Loucy (cell line): ENCODE data around the gene OR2J3.

Experiments
- H2AFZ ChIP-seq: fragments of 200-600 bp; sonication (generic); 2 replicates; pipeline ENCODE4 v1.6.0; 2016; ENCODE audit warnings: antibody characterized with exemption, mild to moderate bottlenecking, low read length, moderate library complexity
- H3F3A ChIP-seq: fragments of 200-600 bp; 2 replicates; pipeline ENCODE4 v1.6.0; 2016; ENCODE audit warnings: antibody characterized with exemption, low read depth, mild to moderate bottlenecking
- H3K27me3 ChIP-seq: fragments of 200-600 bp; sonication (generic); 2 replicates; pipeline ENCODE4 v1.6.1; 2014; ENCODE audit warnings: low read length, mild to moderate bottlenecking; ENCODE audit not compliant: insufficient read depth, poor library complexity, severe bottlenecking
- H3K36me3 ChIP-seq: fragments of 200-600 bp; sonication (generic); 2 replicates; pipeline ENCODE4 v1.6.1; 2016; ENCODE audit warnings: low read length; ENCODE audit not compliant: insufficient read depth
- H3K4me1 ChIP-seq: fragments of 200-600 bp; sonication (generic); 2 replicates; pipeline ENCODE4 v1.5.1; 2014; ENCODE audit warnings: low read length, mild to moderate bottlenecking; ENCODE audit not compliant: insufficient read depth, poor library complexity, severe bottlenecking
- H3K4me2 ChIP-seq: fragments of 200-600 bp; sonication (generic); 2 replicates; pipeline ENCODE4 v1.6.0; 2014; ENCODE audit warnings: antibody characterized with exemption, low read length, low read depth, mild to moderate bottlenecking; ENCODE audit not compliant: poor library complexity, severe bottlenecking
- H3K4me3 ChIP-seq: fragments of 200-600 bp; sonication (generic); 2 replicates; pipeline ENCODE4 v1.5.1; 2014; ENCODE audit warnings: low read length, mild to moderate bottlenecking, mixed read lengths; ENCODE audit not compliant: poor library complexity, severe bottlenecking
- H3K79me2 ChIP-seq: fragments of 200-600 bp; sonication (generic); 2 replicates; pipeline ENCODE4 v1.6.1; 2014; ENCODE audit warnings: low read length; ENCODE audit not compliant: insufficient read depth
- H3K9ac ChIP-seq: fragments of 200-600 bp; sonication (generic); 2 replicates; pipeline ENCODE4 v1.6.0; 2014; ENCODE audit warnings: mild to moderate bottlenecking, low read depth, low read length, moderate library complexity; ENCODE audit not compliant: poor library complexity, severe bottlenecking
- H3K9me2 ChIP-seq: fragments of 200-600 bp; sonication (generic); replicated peaks from 2 replicates; pipeline ENCODE4 v1.6.1; 2016; ENCODE audit warnings: low read depth, low read length, mixed read lengths
- H3K9me3 ChIP-seq: fragments of 200-600 bp; sonication (generic); 2 replicates; pipeline ENCODE4 v1.6.1; 2014; ENCODE audit warnings: mild to moderate bottlenecking, antibody characterized with exemption, low read length, low read depth; ENCODE audit not compliant: insufficient read depth
- H4K20me1 ChIP-seq: fragments of 200-600 bp; sonication (generic); 2 replicates; pipeline ENCODE4 v1.6.0; 2014; ENCODE audit warnings: antibody characterized with exemption, low read length, mild to moderate bottlenecking; ENCODE audit not compliant: insufficient read depth, poor library complexity, severe bottlenecking
- CTCF ChIP-seq: fragments of 200-600 bp; sonication (generic); conservative IDR thresholded peaks from 2 replicates; pipeline ENCODE4 v1.5.1; 2014; ENCODE audit warnings: mild to moderate bottlenecking, antibody characterized with exemption, low read length
- EZH2phosphoT487 ChIP-seq: fragments of 200-600 bp; IDR thresholded peaks from 2 replicates; pipeline ENCODE4 v1.6.1; 2018; ENCODE audit warnings: antibody characterized with exemption, mild to moderate bottlenecking, moderate library complexity, borderline replicate concordance

Gene OR2J3

GRCh38 chr6:29107758-29108157 is at the start of gene OR2J3:
OR2J3 (plus strand) TSS chr6:29108058; CDS start chr6:29111891, 3,833 bp downstream.
- no peaks in the 10 kb centered on the region for H3K9me3 ChIP-seq
- H3K4me1 ChIP-seq: no peaks in the 10 kb centered on the region
- no peaks in the 10 kb centered on the region for H3K36me3 ChIP-seq
- no peak within 1 kb of the TSS for H3K4me2 ChIP-seq
- H4K20me1 ChIP-seq: no peaks in the 10 kb centered on the region
- H3K27me3 ChIP-seq: no peaks in the 10 kb centered on the region
- no peak for TF ChIP-seq EZH2phosphoT487
- TF ChIP-seq CTCF: no peak
- H3K9ac ChIP-seq: no peak within 1 kb of the TSS
- H3K79me2 ChIP-seq: no peaks in the 10 kb centered on the region
- no peaks in the 10 kb centered on the region for H3K9me2 ChIP-seq
- H3K4me3 ChIP-seq: no peak within 1 kb of the TSS
- H3F3A ChIP-seq: no peaks in the 10 kb centered on the region
- no peak within 1 kb of the TSS for H2AFZ ChIP-seq

GRCh38 chr6:29071831-29072723 is 35.8 kb upstream of the OR2J3 start:
- Histone ChIP-seq H3K4me3 (no peak overlapping the region), H3K9me3 (no peaks in the 10 kb centered on the region), H3K27me3 (no peaks in the 10 kb centered on the region), H2AFZ (no peak overlapping the region), H3K9me2 (no peaks in the 10 kb centered on the region), H3F3A (no peaks in the 10 kb centered on the region), H3K9ac (no peak overlapping the region), H3K36me3 (no peaks in the 10 kb centered on the region), H3K79me2 (no peaks in the 10 kb centered on the region), H4K20me1 (no peaks in the 10 kb centered on the region), H3K4me2 (no peak overlapping the region), H3K4me1 (no peaks in the 10 kb centered on the region)
- TF ChIP-seq EZH2phosphoT487 (no peak), CTCF (peak; percentile 72)

DNA sequence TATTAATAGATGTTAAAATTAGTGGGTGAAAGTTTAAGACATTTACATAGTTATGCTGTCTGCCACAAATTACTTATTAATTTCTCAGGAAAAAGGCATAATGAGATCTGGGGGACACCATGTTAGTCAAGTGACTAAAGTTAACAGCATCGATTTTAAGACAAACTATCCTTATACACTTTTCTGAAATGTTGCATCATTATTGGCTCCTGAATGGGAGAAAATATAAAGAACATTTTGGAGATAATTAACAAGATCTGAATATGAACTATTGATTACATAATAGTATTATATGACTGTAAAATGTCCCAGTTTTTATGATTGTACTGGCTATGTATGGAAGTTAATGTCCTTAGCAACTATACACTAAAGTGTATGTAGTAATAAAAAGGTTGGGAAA is 28.7 kb upstream of the OR2J3 start:
- H2AFZ ChIP-seq: no peak overlapping the region
- H3K9me2 ChIP-seq: no peaks in the 10 kb centered on the region
- no peak overlapping the region for H3K4me3 ChIP-seq
- H3K36me3 ChIP-seq: no peaks in the 10 kb centered on the region
- no peaks in the 10 kb centered on the region for H4K20me1 ChIP-seq
- H3K79me2 ChIP-seq: no peaks in the 10 kb centered on the region
- no peak overlapping the region for H3K4me2 ChIP-seq
- no peak overlapping the region for H3K9ac ChIP-seq
- no peaks in the 10 kb centered on the region for H3F3A ChIP-seq
- H3K4me1 ChIP-seq: no peaks in the 10 kb centered on the region
- no peaks in the 10 kb centered on the region for H3K27me3 ChIP-seq
- TF ChIP-seq CTCF (no peak), EZH2phosphoT487 (no peak)
- H3K9me3 ChIP-seq: no peaks in the 10 kb centered on the region
